ENCODE measurements around the gene CCHCR1.

CCHCR1 gene

GRCh38 chr6:31128093-31128676, 29.4 kb downstream of the CCHCR1 start:
- DNase-seq (ENCODE audit: low read depth) = no peak

- DNase-seq (ENCODE audit: low read depth) = no peak
Measured at GRCh38 chr6:31126396-31127175, 31.0 kb downstream of the CCHCR1 start.

- no peak for DNase-seq (ENCODE audit: low read depth)
Measured at GRCh38 chr6:31125586-31126363, 31.8 kb downstream of the CCHCR1 start.

- DNase-seq (ENCODE audit: low read depth) = no peak
Measured at GRCh38 chr6:31125162-31125561, 32.4 kb downstream of the CCHCR1 start.

GRCh38 chr6:31122791-31123706, 34.6 kb downstream of the CCHCR1 start:
- DNase-seq (ENCODE audit: low read depth) = no peak

GRCh38 chr6:31121131-31121790, 36.3 kb downstream of the CCHCR1 start:
- DNase-seq (ENCODE audit: low read depth) = no peak

- DNase-seq (ENCODE audit: low read depth) = no peak
Measured at GRCh38 chr6:31120151-31120915, 37.3 kb downstream of the CCHCR1 start, which contains the start of gene CDSN. TSS of gene CDSN (minus strand) at chr6:31120446. CDS start at chr6:31120419, 27 bp downstream.

GRCh38 chr6:31118178-31118577, 39.4 kb downstream of the CCHCR1 start:
- DNase-seq (ENCODE audit: low read depth) = no peak

GRCh38 chr6:31116661-31117385, 40.8 kb downstream of the CCHCR1 start:
- no peak for DNase-seq (ENCODE audit: low read depth)

- no peak for DNase-seq (ENCODE audit: low read depth)
Measured at GRCh38 chr6:31115941-31116560, 41.6 kb downstream of the CCHCR1 start.

GRCh38 chr6:31114970-31115849, 42.4 kb downstream of the CCHCR1 start:
- DNase-seq (ENCODE audit: low read depth) = no peak

- no peak for DNase-seq (ENCODE audit: low read depth)
Measured at GRCh38 chr6:31114541-31114878, 43.1 kb downstream of the CCHCR1 start, which contains the start of gene PSORS1C1. TSS of gene PSORS1C1 (plus strand) at chr6:31114800. CDS start at chr6:31129633, 14,833 bp downstream.

GRCh38 chr6:31113861-31114540, 43.6 kb downstream of the CCHCR1 start:
- DNase-seq (ENCODE audit: low read depth) = no peak

- no peak for DNase-seq (ENCODE audit: low read depth)
Measured at GRCh38 chr6:31112478-31112877, 45.1 kb downstream of the CCHCR1 start, which contains the start of gene C6orf15. TSS of gene C6orf15 (minus strand) at chr6:31112575. CDS start at chr6:31112555, 20 bp downstream.

GRCh38 chr6:31111712-31112111, 45.9 kb downstream of the CCHCR1 start:
- no peak for DNase-seq (ENCODE audit: low read depth)

- no peak for DNase-seq (ENCODE audit: low read depth)
Measured at GRCh38 chr6:31110825-31111582, 46.6 kb downstream of the CCHCR1 start.

GRCh38 chr6:31107052-31107451, 50.5 kb downstream of the CCHCR1 start:
- DNase-seq (ENCODE audit: low read depth) = no peak
